Mesodermal cell (in vitro differentiated cells): ENCODE data around the gene KAZALD1.

Experiments
- H3K27ac ChIP-seq: 2 replicates; pipeline ENCODE4 v1.7.0; 2013; ENCODE audit warnings: mild to moderate bottlenecking, low read depth, low read length, moderate library complexity; ENCODE audit not compliant: severe bottlenecking
- H3K36me3 ChIP-seq: 2 replicates; pipeline ENCODE4 v1.7.1; 2013; ENCODE audit warnings: mild to moderate bottlenecking, low read length, moderate library complexity; ENCODE audit not compliant: control insufficient read depth, insufficient read depth
- H3K4me1 ChIP-seq: one replicate; pipeline ENCODE4 v1.7.1; 2013; ENCODE audit warnings: mild to moderate bottlenecking, low read length; ENCODE audit not compliant: insufficient read depth, control insufficient read depth, poor library complexity, severe bottlenecking
- H3K4me3 ChIP-seq: 2 replicates; pipeline ENCODE4 v1.7.0; 2013; ENCODE audit warnings: low read length, control low read depth, mild to moderate bottlenecking; ENCODE audit not compliant: insufficient read depth, poor library complexity, severe bottlenecking; ENCODE audit errors: extremely low read depth
- H3K9me3 ChIP-seq: 2 replicates; pipeline ENCODE4 v1.7.1; 2013; ENCODE audit warnings: mild to moderate bottlenecking, low read length, moderate library complexity; ENCODE audit not compliant: control insufficient read depth
- WGBS, 2 experiments: methylation state at CpG; one replicate each; pipeline ENCODE4 v1.1.5; 2013; ENCODE audit warnings: missing lambda C conversion rate in 2 of 2; ENCODE audit not compliant: insufficient coverage in 2 of 2; 5-methylcytosine and 5-hydroxymethylcytosine counted together

The KAZALD1 gene

GRCh38 chr10:101052285-101052684 is 9.5 kb upstream of the KAZALD1 start:
- H3K36me3 ChIP-seq = peaks cover 3% of the 10 kb centered on the region
- no peak overlapping the region for H3K27ac ChIP-seq
- 88% methylated on average over 3 of the region's 3 CpGs for WGBS, 2 experiments
- peaks cover 17% of the 10 kb centered on the region for H3K4me1 ChIP-seq
- no peak overlapping the region for H3K4me3 ChIP-seq
- no peaks in the 10 kb centered on the region for H3K9me3 ChIP-seq

- Histone ChIP-seq H3K36me3 (peaks cover 3% of the 10 kb centered on the region), H3K9me3 (no peaks in the 10 kb centered on the region)
Observed at GRCh38 chr10:101053516-101053915, 8.3 kb upstream of the KAZALD1 start.

GRCh38 chr10:101054351-101054750 is 7.4 kb upstream of the KAZALD1 start:
- Histone ChIP-seq H3K27ac (no peak overlapping the region), H3K4me3 (no peak overlapping the region), H3K36me3 (peaks cover 3% of the 10 kb centered on the region), H3K9me3 (no peaks in the 10 kb centered on the region), H3K4me1 (peaks cover 11% of the 10 kb centered on the region)
- whole genome bisulfite sequencing, 2 experiments = 100% methylated on average over 1 of the region's 1 CpG; no CpG with 5 or more reads in 1 of the 2 experiments

More at GRCh38 chr10:101053516-101053915, 8.3 kb upstream of the KAZALD1 start:
- Histone ChIP-seq H3K4me3 (no peak overlapping the region), H3K4me1 (peaks cover 11% of the 10 kb centered on the region), H3K27ac (no peak overlapping the region)

GRCh38 chr10:101054876-101055275 is 6.9 kb upstream of the KAZALD1 start:
- peaks cover 11% of the 10 kb centered on the region for H3K4me1 ChIP-seq
- 89 to 94% methylated on average over 5 of the region's 5 CpGs for WGBS, 2 experiments
- H3K36me3 ChIP-seq = peaks cover 3% of the 10 kb centered on the region
- H3K27ac ChIP-seq = no peak overlapping the region
- H3K4me3 ChIP-seq = no peak overlapping the region
- H3K9me3 ChIP-seq = no peaks in the 10 kb centered on the region

- H3K27ac ChIP-seq = no peak overlapping the region
- no peak overlapping the region for H3K4me3 ChIP-seq
- H3K9me3 ChIP-seq = no peaks in the 10 kb centered on the region
- peaks cover 9% of the 10 kb centered on the region for H3K4me1 ChIP-seq
- 100% methylated on average over 1 of the region's 4 CpGs; no CpG with 5 or more reads in 1 of the 2 experiments for WGBS, 2 experiments
- peaks cover 3% of the 10 kb centered on the region for H3K36me3 ChIP-seq
Observed at GRCh38 chr10:101055411-101055810, 6.4 kb upstream of the KAZALD1 start.

- H3K4me1 ChIP-seq = peaks cover 9% of the 10 kb centered on the region
- H3K36me3 ChIP-seq = peaks cover 3% of the 10 kb centered on the region
- 75 to 80% methylated on average over 1 of the region's 4 CpGs for WGBS, 2 experiments
- H3K27ac ChIP-seq = no peak overlapping the region
- no peak overlapping the region for H3K4me3 ChIP-seq
- no peaks in the 10 kb centered on the region for H3K9me3 ChIP-seq
Observed at GRCh38 chr10:101056365-101057151, 5.2 kb upstream of the KAZALD1 start.

- peaks cover 19% of the 10 kb centered on the region for H3K4me1 ChIP-seq
- WGBS, 2 experiments = 0% methylated on average over 34 of the region's 37 CpGs
- H3K36me3 ChIP-seq = peaks cover 3% of the 10 kb centered on the region
- H3K4me3 ChIP-seq = peak overlapping the region; percentile 63
- H3K9me3 ChIP-seq = no peaks in the 10 kb centered on the region
- H3K27ac ChIP-seq = peak overlapping the region; percentile 97
Observed at GRCh38 chr10:101060036-101060950, 1.5 kb upstream of the KAZALD1 start.

GRCh38 chr10:101060951-101061623 is 702 bp upstream of the KAZALD1 start:
- Histone ChIP-seq H3K4me3 (peak overlapping the region; percentile 63), H3K27ac (peak overlapping the region; percentile 97), H3K36me3 (peaks cover 3% of the 10 kb centered on the region), H3K4me1 (peaks cover 24% of the 10 kb centered on the region), H3K9me3 (no peaks in the 10 kb centered on the region)
- 1% methylated on average over 51 to 65 of the region's 67 CpGs for WGBS, 2 experiments

- no peaks in the 10 kb centered on the region for H3K36me3 ChIP-seq
- H3K4me3 ChIP-seq = peak overlapping the region; percentile 63
- H3K27ac ChIP-seq = no peak overlapping the region
- H3K4me1 ChIP-seq = peaks cover 27% of the 10 kb centered on the region
- no peaks in the 10 kb centered on the region for H3K9me3 ChIP-seq
- 2 to 3% methylated on average over 51 to 53 of the region's 63 CpGs for WGBS, 2 experiments
Observed at GRCh38 chr10:101062232-101063049, 652 bp downstream of the KAZALD1 start.

GRCh38 chr10:101063050-101063525 is 1.3 kb downstream of the KAZALD1 start:
- Histone ChIP-seq H3K36me3 (no peaks in the 10 kb centered on the region), H3K4me1 (peaks cover 27% of the 10 kb centered on the region), H3K9me3 (no peaks in the 10 kb centered on the region), H3K27ac (no peak overlapping the region), H3K4me3 (peak overlapping the region; percentile 63)
- WGBS, 2 experiments = 9 to 11% methylated on average over 17 to 18 of the region's 19 CpGs
